NK-92 treated with Interleukin-12 subunit alpha and Interleukin-12 subunit beta, amount 100 ng/mL, for 24 hours (cell line): ENCODE results near the gene DHX30.

Experiments
- DNase-seq: peaks from one replicate; lab custom pipeline; 2025; lab: John Stamatoyannopoulos, UW

DHX30 gene

GRCh38 chr3:47854267-47854666 lies 51.3 kb downstream of the DHX30 start:
- DNase-seq = no peak

- DNase-seq = no peak
Measured at GRCh38 chr3:47854720-47855455, 52.0 kb downstream of the DHX30 start.

- DNase-seq = no peak
Measured at GRCh38 chr3:47855461-47856383, 52.8 kb downstream of the DHX30 start.

GRCh38 chr3:47856669-47857068 lies 53.7 kb downstream of the DHX30 start:
- DNase-seq = no peak

- no peak for DNase-seq
Measured at GRCh38 chr3:47857151-47857550, 54.2 kb downstream of the DHX30 start.

- DNase-seq = no peak
Measured at GRCh38 chr3:47859956-47860605, 57.1 kb downstream of the DHX30 start.

GRCh38 chr3:47863391-47864128 lies 60.6 kb downstream of the DHX30 start:
- DNase-seq = no peak

- no peak for DNase-seq
Measured at GRCh38 chr3:47865192-47865591, 62.3 kb downstream of the DHX30 start.

- no peak for DNase-seq
Measured at GRCh38 chr3:47867451-47868044, 64.6 kb downstream of the DHX30 start.

GRCh38 chr3:47868306-47868705 lies 65.4 kb downstream of the DHX30 start:
- no peak for DNase-seq

GRCh38 chr3:47870156-47870555 lies 67.2 kb downstream of the DHX30 start:
- DNase-seq = no peak

- DNase-seq = no peak
Measured at GRCh38 chr3:47870702-47871260, 67.8 kb downstream of the DHX30 start.

GRCh38 chr3:47871389-47871788 lies 68.5 kb downstream of the DHX30 start:
- DNase-seq = no peak

GRCh38 chr3:47872916-47873315 lies 70.0 kb downstream of the DHX30 start:
- DNase-seq = no peak

- DNase-seq = no peak
Measured at GRCh38 chr3:47874438-47874837, 71.5 kb downstream of the DHX30 start.

- no peak for DNase-seq
Measured at GRCh38 chr3:47874913-47875312, 72.0 kb downstream of the DHX30 start.

GRCh38 chr3:47877290-47877689 lies 74.4 kb downstream of the DHX30 start:
- DNase-seq = no peak

GRCh38 chr3:47877719-47878118 lies 74.8 kb downstream of the DHX30 start:
- no peak for DNase-seq

GRCh38 chr3:47882338-47882737 lies 79.4 kb downstream of the DHX30 start:
- no peak for DNase-seq

- DNase-seq = no peak
Measured at GRCh38 chr3:47884603-47885002, 81.7 kb downstream of the DHX30 start.

- no peak for DNase-seq
Measured at GRCh38 chr3:47885168-47885567, 82.2 kb downstream of the DHX30 start.
